Jurkat, Clone E6-1 (cell line): ENCODE measurements around the gene CFAP20DC. TPM values are rescaled to one million over a fixed set of nuclear protein-coding genes. Genes with fewer than 3 reads are reported as not detected.
"Not testable (repeated sequence)": the region's sequence is repeated elsewhere in the genome, so short reads cannot be mapped to it uniquely, and the experiment has no call there.

Experiments
- DNase-seq: peaks from one replicate; pipeline ENCODE4 v3.0.0-alpha.2; 2011; ENCODE audit warnings: low read depth, low spot score
- H3K4me3 ChIP-seq: 2 replicates; pipeline ENCODE4 v1.5.1; 2011; ENCODE audit warnings: mild to moderate bottlenecking, low read length, control low read depth, moderate library complexity
- polyA plus RNA-seq: library from polyadenylated mRNA; unstranded; fragments of >200 nt; gene quantifications from one replicate; pipeline ENCODE4 v1.2.1, GENCODE V29; 2012; ENCODE audit warnings: missing spikeins; ENCODE audit not compliant: insufficient read length, insufficient read depth

Gene CFAP20DC
- 7.8 TPM for polyA plus RNA-seq

GRCh38 chr3:59049671-59050331, at the start of gene CFAP20DC:
Gene CFAP20DC (minus strand): TSS chr3:59050025. CDS start chr3:59049631, 394 bp downstream.
- peak; percentile 93 for DNase-seq
- H3K4me3 ChIP-seq: peak within 1 kb of the TSS; percentile 61

DNA sequence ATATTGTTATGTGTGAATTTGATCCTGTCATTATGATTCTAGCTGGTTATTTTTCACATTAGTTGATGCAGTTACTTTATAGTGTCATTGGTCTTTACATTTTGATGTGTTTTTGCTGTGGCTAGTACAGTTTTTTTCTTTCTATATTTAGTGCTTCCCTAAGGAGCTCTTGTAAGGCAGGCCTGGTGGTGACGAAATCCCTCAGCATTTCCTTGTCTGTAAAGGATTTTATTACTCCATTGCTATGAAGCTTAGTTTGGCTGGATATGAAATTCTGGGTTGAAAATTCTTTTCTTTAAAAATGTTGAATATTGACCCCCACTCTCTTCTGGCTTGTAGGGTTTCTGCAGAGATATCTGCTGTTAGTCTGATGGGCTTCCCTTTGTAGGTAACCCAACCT, 48.7 kb upstream of the CFAP20DC start:
- DNase-seq, H3K4me3 ChIP-seq: not testable (repeated sequence)

DNA sequence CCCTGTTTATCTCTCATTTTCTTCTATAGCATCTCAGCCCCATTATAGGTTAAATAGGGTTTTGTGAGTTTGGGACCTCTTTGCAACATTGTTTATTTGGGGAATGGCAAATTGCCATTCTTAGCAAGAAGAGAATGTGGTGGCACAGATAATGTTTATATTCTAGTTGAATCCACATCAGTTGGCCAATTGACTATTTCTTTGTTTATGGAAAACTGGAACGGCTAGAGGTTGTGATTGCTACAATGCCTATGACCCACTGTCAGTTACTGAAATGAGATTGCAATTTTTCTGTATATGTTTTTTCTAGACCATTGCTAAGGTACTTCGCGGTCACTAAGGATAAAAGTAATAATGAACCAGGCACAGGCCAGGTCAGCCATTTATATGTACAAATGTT, 44.6 kb upstream of the CFAP20DC start:
- no peak overlapping the region for H3K4me3 ChIP-seq
- no peak for DNase-seq

- no peak for DNase-seq
- no peak overlapping the region for H3K4me3 ChIP-seq
Observed at GRCh38 chr3:59093521-59093920, 43.7 kb upstream of the CFAP20DC start.

DNA sequence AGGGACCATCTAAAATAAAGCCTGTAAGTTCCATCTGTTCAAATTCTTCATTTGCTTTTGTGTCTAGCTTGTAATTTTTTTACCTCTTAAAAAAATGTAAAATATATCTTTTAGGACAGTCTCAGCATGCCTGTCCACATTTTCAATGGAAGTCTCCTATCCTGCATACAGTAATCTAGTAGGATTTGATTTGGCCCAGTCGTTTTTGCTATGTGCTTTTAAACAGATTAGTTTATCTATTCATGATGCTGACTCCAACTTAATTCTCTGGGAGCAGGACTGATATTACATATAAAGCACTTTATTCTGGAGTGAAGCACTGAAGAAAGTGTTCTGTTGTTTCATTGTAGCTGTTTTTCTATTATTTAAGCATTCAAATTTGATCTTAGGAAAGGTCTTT, 38.9 kb upstream of the CFAP20DC start:
- no peak for DNase-seq
- H3K4me3 ChIP-seq: no peak overlapping the region

DNA sequence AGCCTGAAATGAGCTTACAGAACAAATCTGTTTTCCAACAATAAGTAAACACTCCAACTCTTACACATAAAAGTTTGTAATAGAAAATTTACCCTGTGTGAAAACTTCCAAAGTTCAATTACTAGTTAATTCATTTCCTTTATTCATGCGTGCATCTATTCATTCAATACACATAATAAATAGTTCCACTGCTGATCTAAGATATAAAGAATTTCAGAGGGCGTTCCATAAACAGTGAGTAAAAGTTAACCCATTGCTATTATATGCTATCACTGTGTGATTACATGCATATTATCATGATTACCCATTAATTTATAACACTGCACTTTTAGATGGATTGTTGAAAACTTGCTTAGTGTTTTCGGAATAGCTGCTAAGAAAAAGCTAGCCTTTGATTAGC, 36.2 kb upstream of the CFAP20DC start:
- no peak for DNase-seq
- H3K4me3 ChIP-seq: no peak overlapping the region

DNA sequence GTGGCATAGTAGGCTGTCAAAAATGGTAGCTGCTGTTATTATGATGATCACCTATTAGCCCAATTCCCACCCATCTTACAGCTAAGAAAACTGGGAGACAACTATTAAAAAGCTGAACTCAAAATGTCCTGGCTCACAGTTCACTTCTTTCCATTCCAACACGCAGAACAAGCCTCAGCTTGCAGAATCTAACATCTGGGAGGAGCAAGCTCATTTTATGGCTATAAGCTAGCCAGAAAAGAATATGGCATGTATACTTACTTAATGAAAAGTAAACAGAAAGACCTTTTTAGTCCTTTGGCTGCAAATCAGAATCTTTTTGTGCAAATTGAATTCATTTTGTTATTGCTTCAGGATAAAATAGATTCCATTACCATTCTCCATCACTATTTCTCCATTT, 34.8 kb upstream of the CFAP20DC start:
- H3K4me3 ChIP-seq: no peak overlapping the region
- DNase-seq: no peak

DNA sequence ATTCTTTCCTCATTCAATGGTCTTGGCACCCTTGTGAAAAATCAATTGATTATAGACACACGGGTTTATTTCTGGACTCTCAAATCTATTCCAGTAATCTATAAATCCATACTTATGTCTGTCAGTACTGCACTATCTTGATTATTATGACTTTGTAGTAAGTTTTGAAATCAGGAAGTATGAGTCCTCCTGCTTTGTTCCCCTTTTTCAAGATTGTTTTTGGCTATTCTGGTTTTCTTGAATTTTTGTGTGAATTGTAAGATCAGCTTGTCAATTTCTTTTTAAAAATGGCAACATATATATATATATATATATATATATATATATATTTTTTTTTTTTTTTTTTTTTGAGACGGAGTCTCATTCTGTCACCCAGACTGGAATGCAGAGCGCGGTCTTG, 32.3 kb upstream of the CFAP20DC start:
- no peak for DNase-seq

DNA sequence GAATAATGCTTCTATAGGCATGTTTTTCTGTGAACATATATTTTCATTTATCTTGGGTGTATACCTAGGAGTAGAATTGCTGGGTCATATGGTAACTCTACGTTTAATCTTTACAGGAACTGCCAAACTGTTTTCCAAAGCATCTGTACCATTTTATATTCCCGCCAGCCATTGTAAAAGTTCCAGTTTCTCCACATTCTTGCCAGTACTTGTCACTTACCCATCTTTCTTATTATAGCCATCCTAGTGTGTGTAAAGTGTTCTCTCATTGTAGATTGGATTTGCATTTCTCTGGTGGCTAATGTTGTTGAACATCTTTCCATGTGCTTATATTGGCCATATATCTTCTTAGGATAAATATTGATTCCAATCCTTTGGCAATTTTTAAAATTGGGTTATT, 31.2 kb upstream of the CFAP20DC start:
- no peak overlapping the region for H3K4me3 ChIP-seq
- DNase-seq: no peak

More for the DNA sequence above, 32.3 kb upstream of the CFAP20DC start:
- H3K4me3 ChIP-seq: no peak overlapping the region

GRCh38 chr3:59079962-59080361, 30.1 kb upstream of the CFAP20DC start:
- H3K4me3 ChIP-seq: no peak overlapping the region
- DNase-seq: no peak

DNA sequence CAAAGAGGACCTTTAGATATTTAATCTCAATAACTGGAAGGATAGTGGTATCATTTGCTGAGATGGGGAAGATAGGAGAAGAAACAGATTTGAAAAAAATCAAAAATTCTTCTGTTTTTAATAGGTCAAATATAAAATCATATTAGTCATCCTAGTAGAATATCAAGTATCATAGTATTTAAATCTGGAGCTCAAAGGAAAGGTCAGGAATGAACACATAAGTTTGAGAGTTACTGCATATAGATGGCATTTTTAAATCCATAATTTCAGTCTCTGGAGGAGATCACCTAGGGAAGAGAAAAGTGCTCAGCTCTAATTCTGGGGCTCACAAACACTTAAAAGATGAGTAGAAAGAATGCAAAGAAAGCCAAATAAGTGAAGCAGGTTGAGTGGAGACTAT, 24.9 kb upstream of the CFAP20DC start:
- H3K4me3 ChIP-seq: no peak overlapping the region
- no peak for DNase-seq

DNA sequence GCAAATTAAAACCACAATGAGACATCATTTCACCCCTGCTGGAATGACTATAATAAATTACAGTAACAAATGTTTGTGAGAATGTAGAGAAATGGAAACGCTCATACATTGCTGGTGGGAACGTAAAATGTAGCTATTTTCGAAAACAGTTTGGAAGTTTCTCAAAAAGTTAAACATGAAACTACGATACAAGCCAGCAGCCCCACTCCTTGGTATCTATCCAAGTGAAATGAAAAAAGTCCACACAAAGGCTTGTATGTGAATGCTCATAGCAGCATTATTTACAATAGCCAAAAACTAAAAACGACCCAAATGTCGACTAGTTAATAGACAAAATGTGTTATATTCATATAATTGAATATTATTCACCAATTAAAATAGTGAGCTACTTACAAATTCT, 22.9 kb upstream of the CFAP20DC start:
- no peak overlapping the region for H3K4me3 ChIP-seq
- DNase-seq: no peak

DNA sequence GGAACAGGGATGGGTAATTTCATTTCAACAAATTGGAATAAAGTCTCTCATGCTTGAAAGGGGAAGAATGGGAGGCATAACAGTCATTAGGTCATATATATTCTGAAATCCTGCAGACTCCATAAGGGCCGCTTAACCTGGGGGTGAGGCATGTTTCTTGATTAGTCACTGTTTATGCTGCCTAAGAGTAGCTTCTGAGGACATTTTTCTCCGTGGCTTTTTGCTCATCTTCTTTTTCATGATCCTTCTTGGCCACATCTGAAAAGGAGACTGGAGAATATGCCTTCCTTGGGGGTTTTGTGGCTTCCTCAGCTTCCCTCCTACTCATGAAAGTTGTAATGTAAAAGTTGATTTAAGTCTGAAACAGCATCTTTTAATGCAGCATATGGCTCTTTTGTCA, 20.0 kb upstream of the CFAP20DC start:
- DNase-seq: peak; percentile 82
- H3K4me3 ChIP-seq: no peak overlapping the region

DNA sequence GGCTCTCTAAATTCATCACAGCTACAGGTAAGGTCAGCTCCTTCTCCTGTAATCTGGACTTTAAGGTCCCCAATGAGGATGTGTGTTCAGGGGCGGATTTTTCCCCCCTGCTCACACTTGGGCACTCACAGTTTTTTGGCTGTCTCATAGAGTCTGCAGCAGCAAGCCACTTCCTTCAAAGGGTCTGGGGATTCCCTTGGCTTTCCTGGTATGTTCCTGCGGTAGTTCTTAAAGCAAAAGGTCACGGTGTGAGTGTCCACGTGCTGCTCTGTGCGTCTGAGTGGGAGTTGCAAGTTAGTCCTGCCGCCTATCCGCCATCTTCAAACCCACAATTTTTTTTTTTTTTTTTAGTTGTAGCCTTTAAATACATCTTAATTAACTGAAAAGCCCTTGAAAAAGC, 15.4 kb upstream of the CFAP20DC start:
- no peak for DNase-seq
- H3K4me3 ChIP-seq: no peak overlapping the region

GRCh38 chr3:59064728-59065127, 14.9 kb upstream of the CFAP20DC start:
- H3K4me3 ChIP-seq: no peak overlapping the region
- no peak for DNase-seq

- no peak overlapping the region for H3K4me3 ChIP-seq
- DNase-seq: peak; percentile 47
Observed at GRCh38 chr3:59064276-59064675, 14.5 kb upstream of the CFAP20DC start.

- DNase-seq: no peak
Observed at GRCh38 chr3:59056706-59057105, 6.9 kb upstream of the CFAP20DC start.

DNA sequence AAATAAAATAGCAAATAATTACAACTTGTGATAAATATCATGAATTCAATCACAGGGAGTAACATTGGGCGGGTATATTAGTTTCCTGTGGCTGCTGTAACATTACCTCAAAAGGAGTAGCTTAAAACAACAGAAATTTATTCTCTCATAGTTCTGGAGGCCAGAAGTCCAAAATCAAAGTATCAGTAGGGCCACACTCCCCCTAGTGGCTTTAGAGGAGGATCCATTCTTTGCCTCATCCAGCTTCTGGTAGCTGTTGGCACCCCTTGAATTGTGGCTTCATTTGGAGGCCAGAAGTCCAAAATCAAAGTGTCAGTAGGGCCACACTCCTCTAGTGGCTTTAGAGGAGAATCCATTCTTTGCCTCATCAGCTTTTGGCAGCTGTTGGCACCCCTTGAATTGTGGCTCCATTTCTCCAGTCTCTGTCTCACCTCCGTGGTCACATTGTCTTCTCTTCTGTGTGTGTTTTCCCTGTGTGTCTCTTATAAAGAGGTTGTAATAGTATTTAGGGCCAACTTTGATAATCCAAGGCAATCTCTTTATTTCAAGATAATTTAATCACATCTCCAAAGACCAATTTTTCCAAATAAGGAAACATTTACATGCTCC, 3.1 kb upstream of the CFAP20DC start:
- peak; percentile 28 for DNase-seq
- H3K4me3 ChIP-seq: no peak overlapping the region

More at GRCh38 chr3:59056706-59057105, 6.9 kb upstream of the CFAP20DC start:
- H3K4me3 ChIP-seq: no peak overlapping the region

DNA sequence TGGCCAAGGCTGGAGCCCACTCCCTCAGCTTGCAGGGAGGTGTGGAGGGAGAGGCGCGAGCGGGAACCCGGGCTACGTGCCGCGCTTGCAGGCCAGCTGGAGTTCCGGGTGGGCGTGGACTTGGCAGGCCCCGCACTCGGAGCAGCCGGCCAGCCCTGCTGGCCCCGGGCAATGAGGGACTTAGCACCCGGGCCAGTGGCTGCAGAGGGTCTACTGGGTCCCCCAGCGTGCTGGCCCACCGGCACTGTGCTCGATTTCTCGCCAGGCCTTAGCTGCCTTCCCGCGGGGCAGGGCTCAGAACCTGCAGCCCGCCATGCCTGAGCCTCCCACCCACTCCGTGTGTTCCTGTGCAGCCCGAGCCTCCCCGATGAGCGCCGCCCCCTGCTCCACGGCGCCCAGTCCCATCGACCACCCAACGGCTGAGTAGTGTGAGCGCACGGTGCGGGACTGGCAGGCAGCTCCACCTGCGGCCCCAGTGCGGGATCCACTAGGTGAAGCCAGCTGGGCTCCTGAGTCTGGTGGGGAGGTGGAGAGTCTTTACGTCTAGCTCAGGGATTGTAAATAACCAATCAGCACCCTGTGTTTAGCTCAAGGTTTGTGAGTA, 1.1 kb upstream of the CFAP20DC start:
- not testable (repeated sequence) for DNase-seq, H3K4me3 ChIP-seq

GRCh38 chr3:59046839-59047238, 3.0 kb downstream of the CFAP20DC start:
- no peak overlapping the region for H3K4me3 ChIP-seq
- DNase-seq: no peak

- no peak overlapping the region for H3K4me3 ChIP-seq
- no peak for DNase-seq
Observed at GRCh38 chr3:59043391-59043790, 6.4 kb downstream of the CFAP20DC start.
